Activated naive CD4-positive, alpha-beta T cell treated with anti-CD3 and anti-CD28 coated beads, Interleukin-2, amount 50 U/mL, for 16 hours (primary cell): ENCODE results near the gene RIT2.
"Not testable (repeated sequence)": the region's sequence is repeated elsewhere in the genome, so short reads cannot be mapped to it uniquely, and the experiment has no call there.

Experiments
- DNase-seq: peaks from one replicate; pipeline ENCODE4 v3.0.0-alpha.2; 2020

Gene RIT2

GRCh38 chr18:42821492-42821891 is 294.0 kb downstream of the RIT2 start:
- DNase-seq, result no peak

- DNase-seq, result no peak
Measured at GRCh38 chr18:42814618-42815017, 300.9 kb downstream of the RIT2 start.

GRCh38 chr18:42814184-42814583 is 301.3 kb downstream of the RIT2 start:
- DNase-seq, result no peak

GRCh38 chr18:42813570-42813969 is 301.9 kb downstream of the RIT2 start:
- no peak for DNase-seq

- DNase-seq, result no peak
Measured at GRCh38 chr18:42807887-42808286, 307.6 kb downstream of the RIT2 start.

- no peak for DNase-seq
Measured at GRCh38 chr18:42801706-42802105, 313.8 kb downstream of the RIT2 start.

- no peak for DNase-seq
Measured at GRCh38 chr18:42798606-42799170, 316.8 kb downstream of the RIT2 start.

- not testable (repeated sequence) for DNase-seq
Measured at GRCh38 chr18:42795213-42795789, 320.2 kb downstream of the RIT2 start.

GRCh38 chr18:42792731-42793130 is 322.8 kb downstream of the RIT2 start:
- no peak for DNase-seq

- DNase-seq, result no peak
Measured at GRCh38 chr18:42784632-42785031, 330.9 kb downstream of the RIT2 start.

- no peak for DNase-seq
Measured at GRCh38 chr18:42782929-42783328, 332.6 kb downstream of the RIT2 start.

- no peak for DNase-seq
Measured at GRCh38 chr18:42781298-42781815, 334.1 kb downstream of the RIT2 start.

GRCh38 chr18:42780171-42780570 is 335.3 kb downstream of the RIT2 start:
- DNase-seq, result no peak

GRCh38 chr18:42778445-42779042 is 336.9 kb downstream of the RIT2 start:
- DNase-seq, result no peak

GRCh38 chr18:42778024-42778423 is 337.5 kb downstream of the RIT2 start:
- no peak for DNase-seq

- no peak for DNase-seq
Measured at GRCh38 chr18:42773870-42774269, 341.6 kb downstream of the RIT2 start.

GRCh38 chr18:42771936-42772335 is 343.5 kb downstream of the RIT2 start:
- no peak for DNase-seq

GRCh38 chr18:42765302-42765701 is 350.2 kb downstream of the RIT2 start:
- no peak for DNase-seq

- DNase-seq, result no peak
Measured at GRCh38 chr18:42760290-42760689, 355.2 kb downstream of the RIT2 start.

- no peak for DNase-seq
Measured at GRCh38 chr18:42758852-42759251, 356.6 kb downstream of the RIT2 start.

- DNase-seq, result no peak
Measured at GRCh38 chr18:42756214-42756613, 359.3 kb downstream of the RIT2 start.

- DNase-seq, result no peak
Measured at GRCh38 chr18:42752916-42753315, 362.6 kb downstream of the RIT2 start.

- DNase-seq, result no peak
Measured at GRCh38 chr18:42746794-42747193, 368.7 kb downstream of the RIT2 start.

- no peak for DNase-seq
Measured at GRCh38 chr18:42745931-42746330, 369.6 kb downstream of the RIT2 start.

GRCh38 chr18:42745171-42745570 is 370.3 kb downstream of the RIT2 start:
- no peak for DNase-seq
